Colon (tissue), 2 donors: ENCODE measurements around the gene TSHZ2.
"Not testable (repeated sequence)": the region's sequence is repeated elsewhere in the genome, so short reads cannot be mapped to it uniquely, and the experiment has no call there.

ENCODE experiments used
- FAIRE-seq: peaks from 2 replicates; lab custom pipeline; 2012; peaks lifted over from hg19 to GRCh38; lab: Jason Lieb, UNC
- donor health status: control.
- donor health status: control.

The TSHZ2 gene

DNA sequence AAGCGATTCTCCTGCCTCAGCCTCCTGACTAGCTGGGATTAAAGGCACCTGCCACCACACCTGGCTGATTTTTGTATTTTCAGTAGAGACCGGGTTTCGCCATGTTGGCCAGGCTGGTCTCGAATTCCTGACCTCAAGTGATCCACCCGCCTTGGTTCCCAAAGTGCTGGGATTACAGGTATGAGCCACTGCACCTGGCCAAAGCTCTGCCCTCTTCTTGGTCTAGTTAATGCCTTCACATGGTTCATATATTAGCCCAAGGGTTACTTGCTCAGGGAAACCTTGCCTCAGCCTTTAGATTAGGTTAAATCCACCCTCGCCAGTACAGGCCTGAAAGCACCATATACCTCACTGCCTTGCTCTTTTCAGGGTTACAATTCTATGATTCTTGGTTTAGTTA, 26.1 kb downstream of the TSHZ2 start:
- no peak for FAIRE-seq

DNA sequence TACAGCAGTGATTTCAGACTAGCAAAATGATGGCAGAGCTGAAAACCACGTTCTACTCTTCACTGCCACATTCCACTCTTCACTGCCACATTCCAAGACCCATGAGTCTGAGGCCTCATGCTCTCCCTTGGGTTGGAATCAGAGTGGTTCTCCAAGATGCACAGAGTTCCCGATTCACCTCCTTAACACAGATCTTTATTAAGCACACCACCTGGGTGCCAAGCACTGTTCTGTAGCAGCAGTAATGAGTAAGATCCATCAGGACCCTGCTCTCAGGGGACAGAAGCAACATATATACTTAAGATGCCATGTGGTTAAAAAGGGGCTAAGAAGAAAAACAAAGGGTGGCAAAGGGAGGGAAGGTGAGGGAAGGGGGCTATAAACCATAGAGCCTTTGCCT, 26.9 kb downstream of the TSHZ2 start:
- FAIRE-seq = no peak

DNA sequence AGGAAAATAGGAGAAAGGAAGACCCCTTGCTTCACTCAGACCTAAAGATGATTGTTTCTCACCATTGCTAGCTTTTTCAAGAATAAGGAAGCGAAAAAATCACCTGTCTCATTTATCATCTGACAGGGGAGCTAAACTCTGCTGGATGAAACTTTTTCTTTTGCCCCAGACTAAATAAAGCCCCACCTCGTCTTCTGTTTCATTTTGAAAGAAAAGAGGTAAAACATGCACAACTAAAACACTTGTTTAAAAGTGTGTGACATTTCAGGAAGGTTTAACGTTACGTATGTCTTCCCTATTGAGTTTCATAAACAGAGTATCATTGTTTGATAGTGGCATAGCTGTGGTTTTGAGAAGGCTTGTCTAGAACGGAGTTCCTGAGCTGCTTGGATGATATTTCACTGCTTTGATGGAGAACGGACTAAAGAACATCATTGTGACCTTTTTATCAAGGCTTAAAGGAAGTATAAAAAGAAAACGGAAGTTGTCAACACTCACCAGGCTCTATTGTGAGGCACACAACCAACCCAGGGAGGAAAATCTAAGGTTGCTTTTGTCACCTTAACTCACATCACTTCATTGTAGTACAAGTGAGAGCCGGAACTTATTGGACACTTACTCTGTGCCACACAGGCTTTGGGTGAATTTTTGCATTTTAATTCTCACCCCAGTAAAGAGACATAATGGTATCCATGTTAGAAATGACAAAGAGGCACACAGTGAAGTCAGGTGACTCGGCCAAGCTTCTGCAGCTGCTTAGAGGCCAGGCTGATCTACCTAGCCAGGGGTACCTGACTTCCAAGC, 29.5 kb downstream of the TSHZ2 start:
- FAIRE-seq = no peak

DNA sequence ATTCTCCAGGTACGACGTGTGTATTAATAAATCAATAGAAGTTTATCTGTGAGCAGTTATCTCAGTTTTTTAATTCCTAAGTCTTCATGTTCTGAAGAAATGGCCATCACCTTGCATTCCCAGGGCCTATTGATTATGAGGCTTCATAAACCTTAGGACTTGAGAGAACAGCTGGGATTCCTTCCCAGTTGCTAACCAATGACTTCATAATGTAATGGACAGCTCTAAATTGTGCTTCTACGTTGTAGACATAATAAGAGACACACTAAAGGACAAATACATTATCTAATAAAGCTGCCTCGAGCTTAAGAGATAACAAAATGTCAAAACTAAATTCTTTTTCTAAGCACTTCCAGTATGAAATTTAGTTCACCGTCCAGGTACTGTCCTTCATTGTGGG, 30.6 kb downstream of the TSHZ2 start:
- FAIRE-seq = no peak

DNA sequence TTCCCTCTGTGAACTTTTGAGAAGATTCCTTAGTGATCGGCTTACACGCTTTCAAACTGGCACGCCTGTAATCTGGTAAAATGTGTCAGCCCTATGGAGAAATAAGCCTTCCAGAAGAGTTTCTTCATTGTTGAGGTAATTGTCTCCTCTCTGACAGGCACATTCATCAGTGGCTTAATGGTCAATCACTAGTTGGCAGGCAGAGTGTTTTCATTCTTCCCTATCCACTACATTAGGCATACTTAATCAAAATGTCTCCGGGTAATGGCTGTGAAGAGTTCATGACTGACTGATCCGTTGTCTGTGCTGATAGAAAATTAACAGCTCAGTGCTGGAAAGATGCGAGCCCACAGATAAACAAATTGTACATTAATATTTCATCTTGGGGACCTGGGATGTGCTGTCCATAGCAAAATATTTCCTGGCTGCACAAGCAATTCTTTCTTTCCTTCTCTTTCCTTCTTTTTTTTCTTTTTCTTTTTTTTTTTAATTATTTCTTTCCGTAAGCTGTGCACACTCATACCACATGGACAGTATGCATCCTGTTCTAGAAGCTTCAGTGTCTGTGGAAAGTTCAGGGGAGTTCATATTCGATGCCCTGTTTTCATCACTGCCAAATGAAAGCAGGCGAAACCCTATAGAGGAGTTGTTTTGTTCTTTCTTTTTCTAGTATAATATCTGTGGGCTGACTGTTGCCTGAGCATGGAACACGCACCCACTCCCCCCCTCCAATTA, 31.4 kb downstream of the TSHZ2 start:
- FAIRE-seq = no peak

DNA sequence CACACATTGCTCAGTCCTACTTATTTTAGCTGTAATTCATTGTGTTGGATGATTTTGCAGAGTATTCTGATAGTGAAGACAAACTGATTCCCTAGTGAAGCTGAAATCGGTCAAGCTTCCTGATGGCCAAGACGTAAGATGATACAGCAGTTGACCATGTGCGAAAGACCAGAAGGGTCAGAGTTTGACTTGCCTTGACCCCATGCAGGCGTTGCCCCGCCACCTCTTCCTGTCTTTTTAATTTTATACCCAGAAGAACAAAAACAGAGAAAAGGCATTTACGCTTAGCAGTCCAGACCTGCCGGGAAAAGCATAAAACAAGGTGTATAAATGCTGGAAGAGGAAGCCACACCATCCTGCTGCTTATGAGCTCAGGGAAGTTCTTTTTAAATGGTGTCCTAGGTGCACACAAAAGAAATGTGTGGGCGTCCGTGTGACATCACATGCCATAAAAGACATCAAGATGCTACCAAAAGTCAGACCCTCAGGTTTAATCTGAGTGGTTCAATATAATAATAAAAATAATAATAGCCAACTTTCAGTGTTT, 32.2 kb downstream of the TSHZ2 start:
- FAIRE-seq = no peak

DNA sequence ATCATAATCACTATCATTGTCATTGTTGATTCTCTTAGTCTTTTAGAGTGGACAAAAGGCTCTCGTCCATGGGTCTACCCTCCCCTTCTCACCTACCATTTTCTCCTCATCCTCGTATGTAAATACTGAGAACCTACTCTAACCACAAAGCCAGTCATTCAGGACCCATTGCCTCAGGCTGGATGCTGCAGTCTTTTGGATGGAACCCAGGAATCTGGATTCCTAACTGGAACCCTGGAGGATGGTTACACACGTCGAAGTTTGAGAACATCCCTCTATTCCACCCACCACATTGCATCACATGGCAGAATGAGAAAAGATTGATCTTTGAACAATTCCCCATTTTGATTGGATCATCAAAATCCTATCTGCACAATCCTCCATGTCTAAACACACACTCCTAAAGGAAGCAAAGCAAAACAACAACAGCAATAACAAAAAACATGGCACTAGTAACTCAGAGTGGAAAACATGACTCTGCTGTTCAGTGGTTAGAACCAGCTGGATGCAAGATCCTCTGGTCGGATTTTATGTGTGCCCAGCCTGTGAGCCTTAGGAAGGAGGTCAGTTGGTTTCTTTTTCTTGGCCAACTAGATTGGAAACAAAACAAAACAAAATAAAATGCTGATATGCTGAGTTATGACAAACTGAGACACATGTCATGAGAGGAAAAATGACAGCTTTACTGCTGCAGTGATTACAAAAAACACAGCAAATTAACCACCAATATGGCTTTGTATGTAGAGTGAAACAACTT, 38.0 kb downstream of the TSHZ2 start:
- no peak for FAIRE-seq

DNA sequence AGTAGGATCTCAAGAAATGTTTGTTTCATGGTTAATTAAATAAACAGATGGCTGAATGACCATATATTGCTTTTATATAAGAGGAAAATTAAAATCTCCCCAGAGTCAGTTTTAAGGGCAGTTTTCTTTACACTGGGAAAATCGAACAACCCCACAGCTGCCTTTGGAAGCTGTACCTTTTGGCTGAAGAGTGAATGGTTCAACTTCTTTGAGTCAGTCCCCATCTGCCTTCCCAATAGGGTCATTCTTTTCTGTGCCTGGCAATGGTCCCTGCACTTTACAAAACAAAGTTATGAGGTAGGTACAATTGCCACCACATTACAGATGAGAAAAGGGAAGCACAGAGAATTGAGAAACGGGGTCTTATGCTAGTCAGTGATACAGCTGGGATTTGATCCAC, 39.5 kb downstream of the TSHZ2 start:
- no peak for FAIRE-seq

DNA sequence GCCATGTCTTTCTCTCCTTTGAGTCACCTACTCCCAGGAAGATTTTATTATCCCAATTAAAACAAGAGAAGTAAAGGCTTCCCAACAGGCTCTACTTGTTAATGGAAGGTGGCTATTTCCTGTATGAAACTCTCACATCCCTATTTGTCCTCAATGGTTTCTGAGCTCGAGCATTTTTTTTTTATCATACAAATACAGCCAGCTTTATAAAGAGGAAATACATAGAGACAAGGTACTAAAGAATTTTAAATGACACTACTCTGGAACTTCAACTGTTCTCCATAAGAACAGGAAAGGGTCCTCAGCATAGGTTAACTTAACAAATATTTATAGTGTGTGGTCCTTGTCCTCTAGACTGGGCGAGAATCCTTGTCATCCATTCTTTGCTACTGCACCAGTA, 41.0 kb downstream of the TSHZ2 start:
- FAIRE-seq = no peak

DNA sequence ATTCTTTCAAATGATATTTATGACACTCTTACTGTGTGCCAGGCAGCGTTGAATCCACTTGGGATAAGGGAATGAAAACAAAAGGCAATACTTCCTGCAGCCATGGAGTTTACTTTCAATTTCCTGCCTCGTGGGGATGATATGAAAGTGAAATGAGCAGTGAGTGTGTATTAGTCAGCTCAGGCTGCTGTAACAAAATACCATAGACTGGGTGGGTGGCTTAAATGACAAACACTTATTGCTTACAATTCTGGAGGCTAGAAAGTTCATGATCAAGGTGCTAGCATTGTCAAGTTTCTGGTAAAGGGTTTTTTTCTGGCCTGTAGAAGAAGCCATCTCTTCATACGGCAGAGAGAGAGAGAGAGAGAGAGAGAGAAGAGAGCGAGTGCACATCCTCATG, 41.7 kb downstream of the TSHZ2 start:
- no peak for FAIRE-seq

DNA sequence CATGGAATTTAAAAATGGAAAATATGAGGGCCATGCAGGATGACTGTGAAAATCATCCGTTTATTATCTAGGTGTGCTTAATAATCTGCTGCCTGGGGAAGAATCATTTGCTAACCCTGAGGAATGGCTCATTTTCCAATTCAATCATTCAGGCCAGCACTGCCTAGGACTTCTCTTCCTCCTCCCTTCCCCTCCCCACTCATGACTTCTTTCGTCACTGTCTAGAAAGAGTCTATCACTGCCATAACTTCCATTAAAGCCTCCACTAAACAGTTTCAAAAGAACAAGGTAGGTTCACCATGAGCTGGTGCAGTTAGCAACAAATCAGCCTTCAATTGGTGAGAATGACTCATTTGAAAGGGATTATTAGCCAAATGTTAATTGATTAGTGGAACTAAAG, 43.9 kb downstream of the TSHZ2 start:
- FAIRE-seq = no peak

DNA sequence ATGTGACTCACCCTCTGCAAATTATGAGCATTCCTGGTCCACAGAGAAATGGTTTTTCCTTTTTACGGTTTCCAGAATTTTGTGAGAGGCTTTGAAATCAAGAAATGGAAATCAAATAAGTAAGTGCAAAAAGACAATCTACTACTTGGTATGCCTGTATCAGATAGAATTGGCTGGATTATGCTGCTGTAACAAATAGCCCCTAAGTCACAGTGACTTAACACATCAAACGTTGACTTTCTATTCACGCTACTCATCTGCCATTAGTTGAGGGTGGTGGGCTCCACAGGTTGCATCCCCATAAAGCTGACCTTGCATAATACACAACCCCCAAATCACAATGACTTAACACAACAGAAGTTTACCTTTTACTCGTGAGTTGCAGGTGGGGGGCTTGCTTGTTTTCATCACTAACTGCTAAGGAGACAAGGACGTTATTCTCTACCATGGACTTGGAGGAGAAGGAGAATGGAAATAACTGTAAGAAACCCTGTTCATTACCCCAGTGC, 44.4 kb downstream of the TSHZ2 start:
- FAIRE-seq = no peak

DNA sequence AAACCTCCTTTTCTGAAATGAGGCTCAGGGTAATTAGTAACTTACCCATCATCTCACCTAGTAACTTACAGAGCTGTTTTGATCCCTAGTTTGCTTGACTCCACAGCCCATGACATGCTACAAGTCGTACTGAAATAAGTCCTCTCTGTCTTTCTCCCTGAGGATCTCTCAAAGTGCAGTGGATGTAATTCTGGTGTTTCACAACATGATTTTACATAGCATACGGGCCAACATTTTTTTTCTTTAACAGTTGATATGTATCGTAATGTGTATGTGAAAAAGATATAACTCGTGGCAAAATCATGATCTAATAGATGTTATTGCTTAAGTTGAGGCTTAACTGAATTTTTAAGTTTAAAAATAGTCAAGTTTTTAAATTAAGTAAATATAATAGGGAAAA, 45.0 kb downstream of the TSHZ2 start:
- no peak for FAIRE-seq

DNA sequence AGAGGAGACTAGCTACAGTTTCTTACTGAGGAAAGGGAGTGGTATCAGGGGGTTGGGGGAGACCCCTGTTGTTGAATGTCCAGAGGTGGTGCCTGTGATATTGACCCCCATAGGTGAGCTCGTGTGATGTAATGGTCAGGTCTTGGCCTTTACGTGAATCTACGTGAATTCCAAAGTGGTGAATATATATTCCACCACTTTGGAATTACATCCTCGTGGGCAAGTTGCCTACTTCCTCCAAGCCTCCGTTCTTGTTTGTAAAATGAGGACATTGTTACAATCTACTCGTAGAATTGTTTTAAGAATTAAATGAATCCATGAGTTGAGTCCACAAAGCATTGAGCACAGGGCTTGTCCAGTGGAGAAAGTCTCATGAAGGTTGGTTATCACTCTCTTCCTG, 47.3 kb downstream of the TSHZ2 start:
- no peak for FAIRE-seq

DNA sequence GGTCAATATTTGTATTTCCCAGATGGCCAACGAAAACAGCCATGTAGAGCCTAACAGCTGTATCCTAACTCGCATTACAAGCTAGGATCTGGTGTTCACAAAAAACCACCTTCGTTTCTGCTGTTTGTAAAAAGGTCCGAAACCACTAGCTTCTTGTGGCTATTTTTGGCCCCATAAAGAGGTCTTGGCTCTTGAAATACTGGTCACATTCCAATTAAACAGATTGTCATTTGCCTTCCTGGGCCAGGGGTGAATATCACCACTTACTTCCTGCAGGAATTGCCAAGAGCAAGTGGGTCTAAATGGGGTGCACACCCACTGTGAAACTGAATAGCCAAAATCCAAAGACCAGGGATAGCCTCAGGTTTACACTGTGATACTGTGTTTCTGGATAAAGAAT, 48.2 kb downstream of the TSHZ2 start:
- FAIRE-seq = no peak

DNA sequence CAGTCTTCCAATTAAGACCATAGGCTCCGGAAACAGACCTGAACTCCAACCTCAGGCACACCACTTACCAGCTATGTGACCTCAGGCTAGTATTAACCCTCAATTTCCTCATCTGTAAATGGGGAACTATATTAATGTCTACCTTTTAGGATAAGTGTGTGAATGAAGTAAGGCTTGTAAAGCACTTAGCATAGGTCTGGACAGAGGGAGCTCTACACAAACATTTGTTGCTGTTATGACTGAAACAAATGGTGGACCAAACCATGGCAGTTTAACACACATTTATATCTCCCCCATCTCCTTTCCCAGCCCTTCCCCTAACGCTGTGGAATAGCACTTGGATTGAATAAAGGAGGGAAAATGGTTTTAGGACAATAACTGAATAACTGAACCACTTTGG, 48.7 kb downstream of the TSHZ2 start:
- no peak for FAIRE-seq

DNA sequence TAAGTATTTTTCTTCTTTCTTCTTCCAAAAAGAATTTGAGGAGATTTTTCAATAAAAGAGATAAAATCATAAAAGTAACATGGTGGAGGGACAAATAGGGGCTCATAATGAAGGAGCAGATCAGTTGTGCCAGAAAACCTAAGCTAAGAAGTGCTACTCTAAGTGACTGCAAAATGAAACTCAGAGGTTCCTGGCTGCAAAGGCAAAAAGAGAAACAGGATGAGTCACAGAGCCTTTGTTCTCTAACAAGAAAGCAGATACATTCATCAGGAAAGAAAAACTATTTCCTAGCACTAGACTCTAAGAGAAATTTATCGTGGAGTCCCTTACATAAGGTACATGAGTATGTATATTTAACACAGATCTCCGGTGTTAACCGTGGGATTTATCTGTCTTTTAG, 49.8 kb downstream of the TSHZ2 start:
- FAIRE-seq = no peak

DNA sequence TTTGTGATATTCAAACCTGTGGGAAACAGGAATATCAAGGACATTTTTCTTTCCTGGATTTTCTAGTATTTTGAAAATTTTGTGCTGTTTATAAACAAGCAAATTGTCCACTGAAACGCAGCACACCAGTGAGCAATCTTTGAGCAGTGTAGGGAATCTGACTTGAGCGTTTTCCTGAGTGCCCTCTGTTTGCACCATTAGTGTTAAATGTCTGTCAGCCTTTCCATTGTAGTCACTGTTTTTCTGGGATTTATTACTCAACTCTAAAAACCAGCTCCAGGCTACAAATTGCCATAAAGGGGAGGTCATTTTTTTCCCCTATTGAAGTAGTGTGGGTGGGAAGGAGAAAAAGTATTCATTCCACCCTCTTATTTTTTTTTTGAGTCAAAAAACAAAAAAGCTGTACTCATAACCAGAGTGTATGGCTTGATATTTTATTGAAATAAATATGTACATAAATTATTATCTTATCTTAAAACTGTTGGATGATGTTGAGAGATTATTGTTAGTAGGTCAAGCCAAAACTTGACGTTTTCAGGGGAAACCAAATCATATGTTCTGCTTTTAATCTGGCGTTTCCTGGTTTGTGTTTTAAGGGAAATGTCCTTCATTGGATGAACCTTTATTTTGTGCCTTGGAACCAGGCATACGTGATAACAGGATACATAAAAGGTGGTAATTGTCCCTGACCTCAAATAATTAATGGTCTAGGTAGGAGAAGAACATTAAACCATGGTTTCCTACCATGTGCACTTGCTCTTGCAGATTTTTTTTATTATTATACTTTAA, 51.8 kb downstream of the TSHZ2 start:
- FAIRE-seq = no peak

DNA sequence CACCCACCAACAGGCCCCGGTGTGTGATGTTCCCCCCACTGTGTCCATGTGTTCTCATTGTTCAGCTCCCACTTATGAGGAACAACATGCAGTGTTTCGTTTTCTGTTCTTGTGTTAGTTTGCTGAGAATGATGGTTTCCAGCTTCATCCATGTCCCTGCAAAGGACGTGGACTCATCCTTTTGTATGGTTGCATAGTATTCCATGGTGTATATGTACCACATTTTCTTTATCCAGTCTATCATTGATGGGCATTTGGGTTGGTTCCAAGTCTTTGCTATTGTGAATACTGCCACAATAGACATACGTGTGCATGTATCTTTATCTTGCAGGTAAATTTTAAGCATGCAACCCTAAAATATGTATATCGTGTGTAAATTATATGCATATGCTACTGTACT, 52.5 kb downstream of the TSHZ2 start:
- FAIRE-seq = not testable (repeated sequence)

DNA sequence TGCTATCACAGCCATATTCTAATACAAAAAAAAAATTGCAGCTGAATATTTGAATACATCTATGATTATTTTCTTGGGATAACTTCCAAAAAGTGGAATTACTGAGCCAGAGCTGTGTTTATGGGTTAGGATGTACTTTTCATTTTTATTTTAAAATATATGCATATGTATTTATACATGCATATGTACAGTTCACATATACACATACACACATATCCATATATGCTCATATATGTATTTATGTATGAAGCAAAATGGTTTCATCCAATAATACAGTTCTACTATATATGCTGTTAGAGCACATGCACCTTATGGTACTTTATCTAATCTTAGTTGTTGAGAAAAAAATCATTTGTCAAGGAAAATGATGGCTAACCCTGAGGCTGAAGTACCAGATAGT, 54.9 kb downstream of the TSHZ2 start:
- FAIRE-seq = no peak

DNA sequence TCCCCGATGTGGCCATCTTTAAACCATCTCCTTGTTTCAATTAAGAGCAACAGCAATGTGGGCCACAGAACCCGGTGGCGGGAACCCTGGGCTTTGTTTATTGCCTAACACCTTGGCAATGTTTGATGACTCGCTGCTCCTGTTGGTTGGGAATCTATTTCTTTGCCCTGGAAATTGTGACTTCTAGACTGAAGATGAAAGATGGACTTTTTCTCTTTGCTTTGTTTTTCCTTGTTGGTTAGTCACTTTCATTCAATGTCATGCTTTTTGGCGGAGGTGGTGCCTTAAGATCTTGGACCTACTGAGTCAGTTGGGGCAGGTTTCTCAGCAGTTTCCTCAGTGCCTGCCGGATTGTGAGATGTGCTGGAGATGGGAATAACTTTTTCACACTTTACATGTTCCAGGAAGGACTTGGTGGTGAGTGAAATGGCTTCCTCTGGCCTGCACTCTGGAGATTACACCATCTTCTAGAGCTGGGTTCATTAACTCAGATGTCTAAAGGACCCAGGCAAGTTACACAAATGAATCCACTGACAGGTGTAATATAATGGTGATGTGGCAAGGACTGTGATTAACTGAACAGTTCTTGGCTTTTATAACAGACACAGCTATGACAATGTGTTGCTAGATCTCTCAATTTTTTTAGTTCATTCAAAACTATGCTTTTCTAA, 56.3 kb downstream of the TSHZ2 start:
- FAIRE-seq = no peak
